Measurements from ENCODE around the gene SKI.

The SKI gene

GRCh38 chr1:2224631-2225428 is 3.3 kb upstream of the SKI start:
- no peaks in the 10 kb centered on the region for H3K27me3 ChIP-seq (ENCODE audit: control insufficient read depth, insufficient read depth, low read length)
- no peak overlapping the region for H3K9ac ChIP-seq (ENCODE audit: low read length)
- no peaks in the 10 kb centered on the region for H3K9me3 ChIP-seq (ENCODE audit: control insufficient read depth, insufficient read depth, low read depth, low read length)
- H3K4me3 ChIP-seq (ENCODE audit: low read depth, low read length) = no peak overlapping the region
- H3K36me3 ChIP-seq (ENCODE audit: control insufficient read depth, insufficient read depth, low read length) = no peaks in the 10 kb centered on the region
- peaks cover 17% of the 10 kb centered on the region for H3K4me1 ChIP-seq (ENCODE audit: control insufficient read depth, insufficient read depth, low read length)
- no peak overlapping the region for H3K27ac ChIP-seq (ENCODE audit: low read depth, low read length)

GRCh38 chr1:2226525-2227345 is 1.4 kb upstream of the SKI start:
- peak overlapping the region; percentile 90 for H3K4me3 ChIP-seq (ENCODE audit: low read depth, low read length)
- no peaks in the 10 kb centered on the region for H3K9me3 ChIP-seq (ENCODE audit: control insufficient read depth, insufficient read depth, low read depth, low read length)
- no peaks in the 10 kb centered on the region for H3K27me3 ChIP-seq (ENCODE audit: control insufficient read depth, insufficient read depth, low read length)
- peak overlapping the region; percentile 98; the same call in 1 of the 2 replicates for H3K27ac ChIP-seq (ENCODE audit: low read depth, low read length)
- H3K36me3 ChIP-seq (ENCODE audit: control insufficient read depth, insufficient read depth, low read length) = no peaks in the 10 kb centered on the region
- H3K9ac ChIP-seq (ENCODE audit: low read length) = peak overlapping the region; percentile 96
- H3K4me1 ChIP-seq (ENCODE audit: control insufficient read depth, insufficient read depth, low read length) = peaks cover 31% of the 10 kb centered on the region

- H3K9me3 ChIP-seq (ENCODE audit: control insufficient read depth, insufficient read depth, low read depth, low read length) = no peaks in the 10 kb centered on the region
- H3K4me3 ChIP-seq (ENCODE audit: low read depth, low read length) = peak overlapping the region; percentile 90
- H3K36me3 ChIP-seq (ENCODE audit: control insufficient read depth, insufficient read depth, low read length) = no peaks in the 10 kb centered on the region
- H3K27ac ChIP-seq (ENCODE audit: low read depth, low read length) = peak overlapping the region; percentile 98; the same call in 1 of the 2 replicates
- peak overlapping the region; percentile 96 for H3K9ac ChIP-seq (ENCODE audit: low read length)
- no peaks in the 10 kb centered on the region for H3K27me3 ChIP-seq (ENCODE audit: control insufficient read depth, insufficient read depth, low read length)
- H3K4me1 ChIP-seq (ENCODE audit: control insufficient read depth, insufficient read depth, low read length) = peaks cover 39% of the 10 kb centered on the region
Measured at GRCh38 chr1:2227346-2228156, 568 bp upstream of the SKI start.

- H3K4me1 ChIP-seq (ENCODE audit: control insufficient read depth, insufficient read depth, low read length) = peaks cover 44% of the 10 kb centered on the region
- no peak overlapping the region for H3K27ac ChIP-seq (ENCODE audit: low read depth, low read length)
- peak overlapping the region; percentile 87 for H3K9ac ChIP-seq (ENCODE audit: low read length)
- H3K27me3 ChIP-seq (ENCODE audit: control insufficient read depth, insufficient read depth, low read length) = no peaks in the 10 kb centered on the region
- peak overlapping the region; percentile 98 for H3K4me3 ChIP-seq (ENCODE audit: low read depth, low read length)
- H3K36me3 ChIP-seq (ENCODE audit: control insufficient read depth, insufficient read depth, low read length) = no peaks in the 10 kb centered on the region
- no peaks in the 10 kb centered on the region for H3K9me3 ChIP-seq (ENCODE audit: control insufficient read depth, insufficient read depth, low read depth, low read length)
Measured at GRCh38 chr1:2228694-2229036, 546 bp downstream of the SKI start.

- 0 out of 2 replicates have a peak overlapping the region, but pooled peaks have one; percentile 5 for H3K27ac ChIP-seq (ENCODE audit: low read depth, low read length)
- H3K4me1 ChIP-seq (ENCODE audit: control insufficient read depth, insufficient read depth, low read length) = peaks cover 50% of the 10 kb centered on the region
- no peaks in the 10 kb centered on the region for H3K9me3 ChIP-seq (ENCODE audit: control insufficient read depth, insufficient read depth, low read depth, low read length)
- H3K9ac ChIP-seq (ENCODE audit: low read length) = peak overlapping the region; percentile 87
- H3K36me3 ChIP-seq (ENCODE audit: control insufficient read depth, insufficient read depth, low read length) = no peaks in the 10 kb centered on the region
- H3K27me3 ChIP-seq (ENCODE audit: control insufficient read depth, insufficient read depth, low read length) = no peaks in the 10 kb centered on the region
- peak overlapping the region; percentile 98 for H3K4me3 ChIP-seq (ENCODE audit: low read depth, low read length)
Measured at GRCh38 chr1:2229037-2229864, 1.1 kb downstream of the SKI start.

GRCh38 chr1:2229911-2230731 is 2.0 kb downstream of the SKI start:
- Histone ChIP-seq H3K4me3 (ENCODE audit: low read depth, low read length) (peak overlapping the region; percentile 98), H3K27me3 (ENCODE audit: control insufficient read depth, insufficient read depth, low read length) (no peaks in the 10 kb centered on the region), H3K27ac (ENCODE audit: low read depth, low read length) (0 out of 2 replicates have a peak overlapping the region, but pooled peaks have one; percentile 5), H3K9ac (ENCODE audit: low read length) (peak overlapping the region; percentile 87), H3K4me1 (ENCODE audit: control insufficient read depth, insufficient read depth, low read length) (peaks cover 52% of the 10 kb centered on the region), H3K36me3 (ENCODE audit: control insufficient read depth, insufficient read depth, low read length) (no peaks in the 10 kb centered on the region), H3K9me3 (ENCODE audit: control insufficient read depth, insufficient read depth, low read depth, low read length) (no peaks in the 10 kb centered on the region)

GRCh38 chr1:2230781-2231531 is 2.8 kb downstream of the SKI start:
- Histone ChIP-seq H3K27ac (ENCODE audit: low read depth, low read length) (no peak overlapping the region), H3K36me3 (ENCODE audit: control insufficient read depth, insufficient read depth, low read length) (no peaks in the 10 kb centered on the region), H3K9ac (ENCODE audit: low read length) (peak overlapping the region; percentile 87), H3K4me1 (ENCODE audit: control insufficient read depth, insufficient read depth, low read length) (peaks cover 52% of the 10 kb centered on the region), H3K9me3 (ENCODE audit: control insufficient read depth, insufficient read depth, low read depth, low read length) (no peaks in the 10 kb centered on the region), H3K27me3 (ENCODE audit: control insufficient read depth, insufficient read depth, low read length) (no peaks in the 10 kb centered on the region), H3K4me3 (ENCODE audit: low read depth, low read length) (peak overlapping the region; percentile 98)

GRCh38 chr1:2231532-2232254 is 3.6 kb downstream of the SKI start:
- Histone ChIP-seq H3K36me3 (ENCODE audit: control insufficient read depth, insufficient read depth, low read length) (no peaks in the 10 kb centered on the region), H3K27ac (ENCODE audit: low read depth, low read length) (no peak overlapping the region), H3K9ac (ENCODE audit: low read length) (peak overlapping the region; percentile 11), H3K27me3 (ENCODE audit: control insufficient read depth, insufficient read depth, low read length) (no peaks in the 10 kb centered on the region), H3K4me3 (ENCODE audit: low read depth, low read length) (peak overlapping the region; percentile 98), H3K9me3 (ENCODE audit: control insufficient read depth, insufficient read depth, low read depth, low read length) (no peaks in the 10 kb centered on the region), H3K4me1 (ENCODE audit: control insufficient read depth, insufficient read depth, low read length) (peaks cover 47% of the 10 kb centered on the region)

Measured in HUES6 (cell line).